Fibroblast of lung (primary cell): ENCODE results near the gene PRRC2B.

Experiments used
- CTCF ChIP-seq, 2 donors: IDR thresholded peaks in 1 of 2; conservative IDR thresholded peaks in 1 of 2; 1 replicate in 1 of 2; 2 replicates in 1 of 2; pipeline ENCODE4 v1.5.1; 2011 to 2012; ENCODE audit warnings: low read length in 2 of 2, control low read depth in 1 of 2, inconsistent platforms in 1 of 2, low read depth in 1 of 2, mild to moderate bottlenecking in 1 of 2
- EZH2 ChIP-seq: IDR thresholded peaks from 2 replicates; pipeline ENCODE4 v1.5.1; 2012; ENCODE audit warnings: low read length, control low read depth, mild to moderate bottlenecking; ENCODE audit errors: missing control alignments

GRCh38 chr9:131346559-131346958, 47.3 kb upstream of the PRRC2B start:
- TF ChIP-seq CTCF (conservative IDR thresholded peaks at IDR 0.05 in 1 of 2, IDR thresholded peaks at IDR 0.05 in 1 of 2; ENCODE audit: low read depth in 1 of 2, low read length in 2 of 2) (no peak), EZH2 (no peak)
